ENCODE results near the gene POU6F2. TPM values are rescaled to one million over a fixed set of nuclear protein-coding genes. Genes with fewer than 3 reads are reported as not detected.

The POU6F2 gene
- polyA plus RNA-seq, 1 experiment: not detected

- peaks cover 2% of the 10 kb centered on the region for H3K27me3 ChIP-seq (ENCODE audit: control insufficient read depth, insufficient read depth, low read length)
- no peak for TF ChIP-seq CTCF (IDR thresholded peaks at IDR 0.05; ENCODE audit: insufficient read depth, low read depth, low read length)
- CTCF ChIA-PET: interaction anchor here (1.1 kb wide), 1 partner anchor 27 kb away, joined by 3 read pairs; no protein-coding TSS in a partner anchor
Measured at GRCh38 chr7:39408906-39409305, 431.2 kb downstream of the POU6F2 start.

GRCh38 chr7:39410582-39410981 is 432.9 kb downstream of the POU6F2 start:
- ChIA-PET CTCF (no interaction called here), POLR2A (no interaction called here)
- DNase-seq (ENCODE audit: low read depth): no peak
- Histone ChIP-seq H3K27me3 (ENCODE audit: control insufficient read depth, insufficient read depth, low read length) (peaks cover 2% of the 10 kb centered on the region), H3K36me3 (ENCODE audit: control insufficient read depth, insufficient read depth, low read length) (no peaks in the 10 kb centered on the region), H3K4me3 (ENCODE audit: low read depth, low read length) (no peak overlapping the region)
- no peak for TF ChIP-seq CTCF (IDR thresholded peaks at IDR 0.05; ENCODE audit: insufficient read depth, low read depth, low read length)

More at GRCh38 chr7:39408906-39409305, 431.2 kb downstream of the POU6F2 start:
- no peak overlapping the region for H3K4me3 ChIP-seq (ENCODE audit: low read depth, low read length)
- H3K36me3 ChIP-seq (ENCODE audit: control insufficient read depth, insufficient read depth, low read length): no peaks in the 10 kb centered on the region
- POLR2A ChIA-PET: no interaction called here
- DNase-seq (ENCODE audit: low read depth): no peak

- peak overlapping the region; percentile 61 for H3K4me3 ChIP-seq (ENCODE audit: low read depth, low read length)
- H3K36me3 ChIP-seq (ENCODE audit: control insufficient read depth, insufficient read depth, low read length): no peaks in the 10 kb centered on the region
- peaks cover 4% of the 10 kb centered on the region; the same call in 1 of the 2 replicates for H3K27me3 ChIP-seq (ENCODE audit: control insufficient read depth, insufficient read depth, low read length)
- DNase-seq (ENCODE audit: low read depth): no peak
- POLR2A ChIA-PET: interaction anchor here (0.6 kb wide), 1 partner anchor 907 kb away, joined by 4 read pairs; no protein-coding TSS in a partner anchor
- CTCF ChIA-PET: interaction anchor here (1.2 to 1.6 kb wide), 2 partner anchors 11 to 13 kb away, joined by 3 to 4 read pairs; no protein-coding TSS in a partner anchor
- TF ChIP-seq CTCF (IDR thresholded peaks at IDR 0.05; ENCODE audit: insufficient read depth, low read depth, low read length): no peak
Measured at GRCh38 chr7:39413636-39414223, 436.0 kb downstream of the POU6F2 start.

- TF ChIP-seq CTCF (IDR thresholded peaks at IDR 0.05; ENCODE audit: insufficient read depth, low read depth, low read length): no peak
- ChIA-PET CTCF (interaction anchor here (1.2 to 1.6 kb wide), 3 partner anchors 12 to 39 kb away, joined by 3 to 4 read pairs (median 4); no protein-coding TSS in a partner anchor), POLR2A (no interaction called here)
- peaks cover 4% of the 10 kb centered on the region; the same call in 1 of the 2 replicates for H3K27me3 ChIP-seq (ENCODE audit: control insufficient read depth, insufficient read depth, low read length)
- H3K4me3 ChIP-seq (ENCODE audit: low read depth, low read length): peak overlapping the region; percentile 61
- DNase-seq (ENCODE audit: low read depth): no peak
- no peaks in the 10 kb centered on the region for H3K36me3 ChIP-seq (ENCODE audit: control insufficient read depth, insufficient read depth, low read length)
Measured at GRCh38 chr7:39414224-39415035, 436.7 kb downstream of the POU6F2 start.

Data from BJ (cell line).